Peyer's patch (tissue), 4 donors: ENCODE results near the gene PLAU. TPM values are rescaled to one million over a fixed set of nuclear protein-coding genes. Genes with fewer than 3 reads are reported as not detected.
"Not testable (repeated sequence)": the region's sequence is repeated elsewhere in the genome, so short reads cannot be mapped to it uniquely, and the experiment has no call there.

Experiments used
- DNase-seq, 3 donors: peaks; one replicate each; pipeline ENCODE4 v3.0.0-alpha.2; 2017 to 2019
- H3K27ac ChIP-seq, 4 donors: fragments of 200-600 bp; sonication (generic); one replicate each; pipeline ENCODE4 v1.5.1; 2016 to 2019
- H3K27me3 ChIP-seq, 2 donors: fragments of 200-600 bp; sonication (generic); one replicate each; pipeline ENCODE4 v1.5.1; 2019
- H3K36me3 ChIP-seq, 3 donors: fragments of 200-600 bp; sonication (generic); one replicate each; pipeline ENCODE4 v1.5.1; 2016 to 2019
- H3K4me1 ChIP-seq, 4 donors: fragments of 200-600 bp; sonication (generic); one replicate each; pipeline ENCODE4 v1.5.1; 2016 to 2019
- H3K4me3 ChIP-seq, 4 donors: fragments of 200-600 bp; sonication (generic); 1 replicate in 3 of 4; 2 replicates in 1 of 4; pipeline ENCODE4 v1.5.1; 2016 to 2019; ENCODE audit warnings: mild to moderate bottlenecking in 1 of 4
- H3K9me3 ChIP-seq, 4 donors: fragments of 200-600 bp; sonication (generic); one replicate each; pipeline ENCODE4 v1.5.1; 2016 to 2019; ENCODE audit warnings: mild to moderate bottlenecking in 1 of 4
- CTCF ChIP-seq, 6 experiments: fragments of 450-650 bp in 4 of 6; fragments of 200-600 bp in 2 of 6; sonication (generic) in 1 of 6; IDR thresholded peaks; one replicate each; pipeline ENCODE4 v1.5.1; 2017 to 2019; ENCODE audit warnings: antibody characterized with exemption in 6 of 6, mild to moderate bottlenecking in 3 of 6, moderate library complexity in 1 of 6
- POLR2A ChIP-seq, 2 donors: fragments of 450-650 bp; IDR thresholded peaks; one replicate each; pipeline ENCODE4 v1.5.1; 2017; ENCODE audit warnings: antibody characterized with exemption in 2 of 2, mild to moderate bottlenecking in 2 of 2, moderate library complexity in 2 of 2
- total RNA-seq, 4 donors: library from RNA; depleted of rRNA; stranded (reverse); fragments of >200 nt; gene quantifications; one replicate each; pipeline ENCODE4 v1.1.0, GENCODE V29; 2016

The PLAU gene
- total RNA-seq, 4 donors from 2014 or later, result 0.53 to 6.6 (median 2.7) TPM

GRCh38 chr10:73890261-73890660 lies 20.7 kb upstream of the PLAU start:
- Histone ChIP-seq H3K4me1 (peaks cover 0 to 32% (median 7%) of the 10 kb centered on the region in 4 donors), H3K36me3 (no peaks in the 10 kb centered on the region), H3K27me3 (no peaks in the 10 kb centered on the region), H3K27ac (no peak overlapping the region), H3K9me3 (no peaks in the 10 kb centered on the region), H3K4me3 (no peak overlapping the region)
- TF ChIP-seq CTCF (IDR thresholded peaks at IDR 0.05) (no peak), POLR2A (IDR thresholded peaks at IDR 0.05) (no peak)
- DNase-seq, result no peak

- H3K27me3 ChIP-seq, H3K4me3 ChIP-seq, DNase-seq, H3K9me3 ChIP-seq, H3K36me3 ChIP-seq, H3K27ac ChIP-seq: not testable (repeated sequence)
- peaks cover 0 to 32% (median 7%) of the 10 kb centered on the region in 4 donors for H3K4me1 ChIP-seq
These were observed 20.1 kb upstream of the PLAU start for GRCh38 chr10:73890830-73891229.

GRCh38 chr10:73891540-73891939 lies 19.4 kb upstream of the PLAU start:
- H3K4me1 ChIP-seq, result peaks cover 0 to 28% (median 7%) of the 10 kb centered on the region in 4 donors
- no peaks in the 10 kb centered on the region for H3K9me3 ChIP-seq
- no peak overlapping the region for H3K27ac ChIP-seq
- H3K4me3 ChIP-seq, result no peak overlapping the region
- no peak for DNase-seq
- no peaks in the 10 kb centered on the region for H3K36me3 ChIP-seq
- TF ChIP-seq POLR2A (IDR thresholded peaks at IDR 0.05) (no peak), CTCF (IDR thresholded peaks at IDR 0.05) (no peak)
- H3K27me3 ChIP-seq, result no peaks in the 10 kb centered on the region

- no peak for DNase-seq
- TF ChIP-seq POLR2A (IDR thresholded peaks at IDR 0.05), result no peak
- TF ChIP-seq CTCF (IDR thresholded peaks at IDR 0.05), result no peak
- H3K9me3 ChIP-seq, result no peaks in the 10 kb centered on the region
- no peak overlapping the region for H3K4me3 ChIP-seq
- no peak overlapping the region for H3K27ac ChIP-seq
- H3K27me3 ChIP-seq, result no peaks in the 10 kb centered on the region
- no peaks in the 10 kb centered on the region for H3K36me3 ChIP-seq
- peaks cover 0 to 18% (median 5%) of the 10 kb centered on the region in 4 donors for H3K4me1 ChIP-seq
These were observed 18.5 kb upstream of the PLAU start for GRCh38 chr10:73892310-73893030.

GRCh38 chr10:73893426-73893825 lies 17.5 kb upstream of the PLAU start:
- H3K9me3 ChIP-seq, result no peaks in the 10 kb centered on the region
- no peak overlapping the region for H3K4me3 ChIP-seq
- peaks cover 0 to 9% (median 0%) of the 10 kb centered on the region in 4 donors for H3K4me1 ChIP-seq
- peak in 1 of 3 donors; percentile 3 for DNase-seq
- H3K27me3 ChIP-seq, result no peaks in the 10 kb centered on the region
- TF ChIP-seq POLR2A (IDR thresholded peaks at IDR 0.05) (no peak), CTCF (IDR thresholded peaks at IDR 0.05) (no peak)
- no peak overlapping the region for H3K27ac ChIP-seq
- H3K36me3 ChIP-seq, result no peaks in the 10 kb centered on the region

GRCh38 chr10:73894245-73894971 lies 16.5 kb upstream of the PLAU start:
- H3K4me1 ChIP-seq, result peaks cover 0 to 3% (median 1%) of the 10 kb centered on the region in 4 donors
- DNase-seq, result peak in 1 of 3 donors; percentile 3
- no peaks in the 10 kb centered on the region for H3K9me3 ChIP-seq
- no peaks in the 10 kb centered on the region for H3K36me3 ChIP-seq
- H3K4me3 ChIP-seq, result no peak overlapping the region
- no peak overlapping the region for H3K27ac ChIP-seq
- TF ChIP-seq POLR2A (IDR thresholded peaks at IDR 0.05) (no peak), CTCF (IDR thresholded peaks at IDR 0.05) (no peak)
- no peaks in the 10 kb centered on the region for H3K27me3 ChIP-seq

- H3K4me3 ChIP-seq, H3K27me3 ChIP-seq, H3K36me3 ChIP-seq, H3K27ac ChIP-seq, DNase-seq, H3K4me1 ChIP-seq, H3K9me3 ChIP-seq: not testable (repeated sequence)
These were observed 15.6 kb upstream of the PLAU start for GRCh38 chr10:73895381-73895780.
